ENCODE results near the gene GPAT2.
"Not testable (repeated sequence)": the region's sequence is repeated elsewhere in the genome, so short reads cannot be mapped to it uniquely, and the experiment has no call there.

Gene GPAT2

GRCh38 chr2:96022701-96023447, 11.8 kb downstream of the GPAT2 start:
- H2BK5ac ChIP-seq (ENCODE audit: low read depth, low read length, poor library complexity); H4K12ac ChIP-seq (ENCODE audit: low read depth, low read length); H3K36me3 ChIP-seq (ENCODE audit: control insufficient read depth in 1 of 2, insufficient read depth in 2 of 2, low read length in 2 of 2); H3K18ac ChIP-seq (ENCODE audit: low read length); H3K27ac ChIP-seq (ENCODE audit: low read depth, low read length); H2AK5ac ChIP-seq (ENCODE audit: low read length); H3K27me3 ChIP-seq (ENCODE audit: insufficient read depth, low read length); H3K4me1 ChIP-seq (ENCODE audit: control insufficient read depth in 1 of 2, insufficient read depth in 2 of 2, low read length in 2 of 2); H3K4me3 ChIP-seq (ENCODE audit: low read depth, low read length); H4K8ac ChIP-seq (ENCODE audit: low read depth, low read length); H3K79me2 ChIP-seq (ENCODE audit: control insufficient read depth, insufficient read depth, low read length, poor library complexity); H3K14ac ChIP-seq (ENCODE audit: low read length); H2AFZ ChIP-seq (ENCODE audit: insufficient read depth, low read length, poor library complexity); H2BK12ac ChIP-seq (ENCODE audit: low read length); H3K79me1 ChIP-seq (ENCODE audit: low read length); H2BK120ac ChIP-seq (ENCODE audit: insufficient read depth, low read length, poor library complexity); H3K23ac ChIP-seq (ENCODE audit: low read length); H3K4me2 ChIP-seq (ENCODE audit: low read length); H4K91ac ChIP-seq (ENCODE audit: low read depth, low read length); H3K9me3 ChIP-seq (ENCODE audit: insufficient read depth, low read depth, low read length); H3K4ac ChIP-seq (ENCODE audit: low read depth, low read length); H3K9ac ChIP-seq (ENCODE audit: low read length): not testable (repeated sequence)
- no CpG with 5 or more reads among the region's 19 CpGs for WGBS (ENCODE audit: extremely low coverage, insufficient coverage, insufficient read length)
- DNase-seq: peak; percentile 73 to 87

- H3K27ac ChIP-seq (ENCODE audit: low read depth, low read length); H3K14ac ChIP-seq (ENCODE audit: low read length); H2BK5ac ChIP-seq (ENCODE audit: low read depth, low read length, poor library complexity); H4K91ac ChIP-seq (ENCODE audit: low read depth, low read length); H3K4me2 ChIP-seq (ENCODE audit: low read length); H3K79me1 ChIP-seq (ENCODE audit: low read length); H3K9ac ChIP-seq (ENCODE audit: low read length); H3K23ac ChIP-seq (ENCODE audit: low read length); H3K36me3 ChIP-seq (ENCODE audit: control insufficient read depth in 1 of 2, insufficient read depth in 2 of 2, low read length in 2 of 2); H4K12ac ChIP-seq (ENCODE audit: low read depth, low read length); H2BK120ac ChIP-seq (ENCODE audit: insufficient read depth, low read length, poor library complexity); H3K4me3 ChIP-seq (ENCODE audit: low read depth, low read length); DNase-seq; H3K79me2 ChIP-seq (ENCODE audit: control insufficient read depth, insufficient read depth, low read length, poor library complexity); H3K4me1 ChIP-seq (ENCODE audit: control insufficient read depth in 1 of 2, insufficient read depth in 2 of 2, low read length in 2 of 2); H2BK12ac ChIP-seq (ENCODE audit: low read length); H3K4ac ChIP-seq (ENCODE audit: low read depth, low read length); H3K27me3 ChIP-seq (ENCODE audit: insufficient read depth, low read length); H3K18ac ChIP-seq (ENCODE audit: low read length); H4K8ac ChIP-seq (ENCODE audit: low read depth, low read length); H2AFZ ChIP-seq (ENCODE audit: insufficient read depth, low read length, poor library complexity); H2AK5ac ChIP-seq (ENCODE audit: low read length); H3K9me3 ChIP-seq (ENCODE audit: insufficient read depth, low read depth, low read length): not testable (repeated sequence)
- WGBS (ENCODE audit: extremely low coverage, insufficient coverage, insufficient read length): no CpG with 5 or more reads among the region's 7 CpGs
Observed at GRCh38 chr2:96022126-96022525, 12.6 kb downstream of the GPAT2 start.

- H4K8ac ChIP-seq (ENCODE audit: low read depth, low read length); H2AFZ ChIP-seq (ENCODE audit: insufficient read depth, low read length, poor library complexity); H3K14ac ChIP-seq (ENCODE audit: low read length); H4K12ac ChIP-seq (ENCODE audit: low read depth, low read length); DNase-seq; H3K79me2 ChIP-seq (ENCODE audit: control insufficient read depth, insufficient read depth, low read length, poor library complexity); H2BK5ac ChIP-seq (ENCODE audit: low read depth, low read length, poor library complexity); H3K27me3 ChIP-seq (ENCODE audit: insufficient read depth, low read length); H3K9me3 ChIP-seq (ENCODE audit: insufficient read depth, low read depth, low read length); H3K4me1 ChIP-seq (ENCODE audit: control insufficient read depth in 1 of 2, insufficient read depth in 2 of 2, low read length in 2 of 2); H4K91ac ChIP-seq (ENCODE audit: low read depth, low read length); H2BK120ac ChIP-seq (ENCODE audit: insufficient read depth, low read length, poor library complexity); H2AK5ac ChIP-seq (ENCODE audit: low read length); H2BK12ac ChIP-seq (ENCODE audit: low read length); H3K4me3 ChIP-seq (ENCODE audit: low read depth, low read length); H3K27ac ChIP-seq (ENCODE audit: low read depth, low read length); H3K36me3 ChIP-seq (ENCODE audit: control insufficient read depth in 1 of 2, insufficient read depth in 2 of 2, low read length in 2 of 2); H3K4ac ChIP-seq (ENCODE audit: low read depth, low read length); H3K18ac ChIP-seq (ENCODE audit: low read length); H3K4me2 ChIP-seq (ENCODE audit: low read length); H3K79me1 ChIP-seq (ENCODE audit: low read length); H3K9ac ChIP-seq (ENCODE audit: low read length); H3K23ac ChIP-seq (ENCODE audit: low read length): not testable (repeated sequence)
- WGBS (ENCODE audit: extremely low coverage, insufficient coverage, insufficient read length): no CpG with 5 or more reads among the region's 4 CpGs
Observed at GRCh38 chr2:96021142-96021541, 13.6 kb downstream of the GPAT2 start.

- H2AFZ ChIP-seq (ENCODE audit: insufficient read depth, low read length, poor library complexity); H3K27ac ChIP-seq (ENCODE audit: low read depth, low read length); DNase-seq; H3K23ac ChIP-seq (ENCODE audit: low read length); H2BK5ac ChIP-seq (ENCODE audit: low read depth, low read length, poor library complexity); H2BK12ac ChIP-seq (ENCODE audit: low read length); H2AK5ac ChIP-seq (ENCODE audit: low read length); H4K91ac ChIP-seq (ENCODE audit: low read depth, low read length); H3K18ac ChIP-seq (ENCODE audit: low read length); H3K9ac ChIP-seq (ENCODE audit: low read length); H3K79me1 ChIP-seq (ENCODE audit: low read length); H2BK120ac ChIP-seq (ENCODE audit: insufficient read depth, low read length, poor library complexity); H3K4me2 ChIP-seq (ENCODE audit: low read length); H3K4me1 ChIP-seq (ENCODE audit: control insufficient read depth in 1 of 2, insufficient read depth in 2 of 2, low read length in 2 of 2); H3K79me2 ChIP-seq (ENCODE audit: control insufficient read depth, insufficient read depth, low read length, poor library complexity); H3K14ac ChIP-seq (ENCODE audit: low read length); H4K12ac ChIP-seq (ENCODE audit: low read depth, low read length); H3K4me3 ChIP-seq (ENCODE audit: low read depth, low read length); H3K9me3 ChIP-seq (ENCODE audit: insufficient read depth, low read depth, low read length); H3K4ac ChIP-seq (ENCODE audit: low read depth, low read length); H3K27me3 ChIP-seq (ENCODE audit: insufficient read depth, low read length); H3K36me3 ChIP-seq (ENCODE audit: control insufficient read depth in 1 of 2, insufficient read depth in 2 of 2, low read length in 2 of 2); H4K8ac ChIP-seq (ENCODE audit: low read depth, low read length): not testable (repeated sequence)
- WGBS (ENCODE audit: extremely low coverage, insufficient coverage, insufficient read length): no CpG with 5 or more reads among the region's 9 CpGs
Observed at GRCh38 chr2:96019909-96020590, 14.7 kb downstream of the GPAT2 start.
